PC-3 (cell line): ENCODE results near the gene IL1R2. TPM values are rescaled to one million over a fixed set of nuclear protein-coding genes. Genes with fewer than 3 reads are reported as not detected.
"Not testable (repeated sequence)": the region's sequence is repeated elsewhere in the genome, so short reads cannot be mapped to it uniquely, and the experiment has no call there.

Experiments
- ATAC-seq: fragments of 200-7000 bp; cut with Tn5 transposase; 2 replicates; pipeline ENCODE4 v1.9.1; 2020; ENCODE audit warnings: mild to moderate bottlenecking, moderate library complexity
- BruUV-seq: library from RNA; stranded (reverse); fragments of 400-500 nt; replicated peaks from 2 replicates; lab custom pipeline; 2021; lab: Mats Ljungman, UMichigan
- CTCF ChIA-PET: fragments of 300-600 bp; sonication (Branson Sonifier 250); formaldehyde crosslinking; loops from one replicate; lab custom pipeline; 2022; ENCODE audit warnings: antibody characterized with exemption; lab: Charles Lee
- POLR2A ChIA-PET: fragments of 300-600 bp; sonication (Branson Sonifier 250); formaldehyde crosslinking; loops from one replicate; lab custom pipeline; 2022; ENCODE audit warnings: antibody characterized with exemption; ENCODE audit not compliant: unreplicated experiment; lab: Charles Lee
- DNase-seq: peaks from one replicate; pipeline ENCODE4 v3.0.0-alpha.2; 2015
- H2AFZ ChIP-seq: fragments of 300-600 bp; sonication (generic); 2 replicates; pipeline ENCODE4 v1.6.0; 2016; ENCODE audit warnings: antibody characterized with exemption, low read length
- H3F3A ChIP-seq: fragments of 300-600 bp; sonication (generic); one replicate; pipeline ENCODE4 v1.6.0; 2017; ENCODE audit warnings: antibody characterized with exemption, low read length, control low read depth, mild to moderate bottlenecking; ENCODE audit not compliant: unreplicated experiment
- H3K27ac ChIP-seq: fragments of 300-600 bp; sonication (generic); 2 replicates; pipeline ENCODE4 v1.5.1; 2016; ENCODE audit warnings: mild to moderate bottlenecking, low read length
- H3K27me3 ChIP-seq: fragments of 300-600 bp; sonication (generic); 2 replicates; pipeline ENCODE4 v1.6.1; 2016; ENCODE audit warnings: low read length, mixed read lengths
- H3K36me3 ChIP-seq: fragments of 300-600 bp; sonication (generic); 2 replicates; pipeline ENCODE4 v1.6.1; 2016; ENCODE audit warnings: low read depth, mixed run types, low read length, mixed read lengths
- H3K4me1 ChIP-seq: fragments of 300-600 bp; sonication (generic); 2 replicates; pipeline ENCODE4 v1.5.1; 2016; ENCODE audit warnings: low read length; ENCODE audit not compliant: insufficient read depth
- H3K4me2 ChIP-seq: fragments of 300-600 bp; sonication (generic); 2 replicates; pipeline ENCODE4 v1.6.0; 2016; ENCODE audit warnings: low read length
- H3K4me3 ChIP-seq: fragments of 300-600 bp; sonication (generic); 2 replicates; pipeline ENCODE4 v1.5.1; 2016; ENCODE audit warnings: mild to moderate bottlenecking, low read length, mixed read lengths
- H3K79me2 ChIP-seq: fragments of 300-600 bp; sonication (generic); 2 replicates; pipeline ENCODE4 v1.6.1; 2017; ENCODE audit warnings: low read length, mixed read lengths
- H3K9ac ChIP-seq: fragments of 300-600 bp; sonication (generic); 2 replicates; pipeline ENCODE4 v1.6.0; 2016; ENCODE audit warnings: mild to moderate bottlenecking, low read length
- H3K9me2 ChIP-seq: fragments of 300-600 bp; sonication (generic); replicated peaks from 2 replicates; pipeline ENCODE4 v1.6.1; 2016; ENCODE audit warnings: mixed run types, low read length, mixed read lengths
- H3K9me3 ChIP-seq: fragments of 300-600 bp; sonication (generic); 2 replicates; pipeline ENCODE4 v1.6.1; 2016; ENCODE audit warnings: low read length, mixed read lengths
- H4K20me1 ChIP-seq: fragments of 300-600 bp; sonication (generic); 2 replicates; pipeline ENCODE4 v1.6.1; 2016; ENCODE audit warnings: low read length, mixed read lengths
- CTCF ChIP-seq: fragments of 300-600 bp; sonication (generic); conservative IDR thresholded peaks from 2 replicates; pipeline ENCODE4 v1.5.1; 2017; ENCODE audit warnings: antibody characterized with exemption, low read depth, mild to moderate bottlenecking, low read length
- EZH2 ChIP-seq: fragments of 300-600 bp; sonication (generic); IDR thresholded peaks from one replicate; pipeline ENCODE4 v1.6.1; 2017; ENCODE audit warnings: antibody characterized with exemption, mild to moderate bottlenecking, low read length; ENCODE audit not compliant: unreplicated experiment
- EZH2phosphoT487 ChIP-seq: fragments of 300-600 bp; sonication (generic); IDR thresholded peaks from 2 replicates; pipeline ENCODE4 v1.6.1; 2018; ENCODE audit warnings: mild to moderate bottlenecking, antibody characterized with exemption, low read length, borderline replicate concordance
- intact Hi-C: fragments of 100-400 bp; cut with micrococcal nuclease; formaldehyde crosslinking; loops from 2 replicates; pipeline ENCODE4 v1.9.0; 2023
- total RNA-seq: library from RNA; depleted of rRNA; stranded (reverse); fragments of >200 nt; gene quantifications from 2 replicates; pipeline ENCODE4 v1.2.3, GENCODE V29; 2014

The IL1R2 gene
- total RNA-seq, 1 experiment from 2014 or later, result 6.0 TPM

DNA sequence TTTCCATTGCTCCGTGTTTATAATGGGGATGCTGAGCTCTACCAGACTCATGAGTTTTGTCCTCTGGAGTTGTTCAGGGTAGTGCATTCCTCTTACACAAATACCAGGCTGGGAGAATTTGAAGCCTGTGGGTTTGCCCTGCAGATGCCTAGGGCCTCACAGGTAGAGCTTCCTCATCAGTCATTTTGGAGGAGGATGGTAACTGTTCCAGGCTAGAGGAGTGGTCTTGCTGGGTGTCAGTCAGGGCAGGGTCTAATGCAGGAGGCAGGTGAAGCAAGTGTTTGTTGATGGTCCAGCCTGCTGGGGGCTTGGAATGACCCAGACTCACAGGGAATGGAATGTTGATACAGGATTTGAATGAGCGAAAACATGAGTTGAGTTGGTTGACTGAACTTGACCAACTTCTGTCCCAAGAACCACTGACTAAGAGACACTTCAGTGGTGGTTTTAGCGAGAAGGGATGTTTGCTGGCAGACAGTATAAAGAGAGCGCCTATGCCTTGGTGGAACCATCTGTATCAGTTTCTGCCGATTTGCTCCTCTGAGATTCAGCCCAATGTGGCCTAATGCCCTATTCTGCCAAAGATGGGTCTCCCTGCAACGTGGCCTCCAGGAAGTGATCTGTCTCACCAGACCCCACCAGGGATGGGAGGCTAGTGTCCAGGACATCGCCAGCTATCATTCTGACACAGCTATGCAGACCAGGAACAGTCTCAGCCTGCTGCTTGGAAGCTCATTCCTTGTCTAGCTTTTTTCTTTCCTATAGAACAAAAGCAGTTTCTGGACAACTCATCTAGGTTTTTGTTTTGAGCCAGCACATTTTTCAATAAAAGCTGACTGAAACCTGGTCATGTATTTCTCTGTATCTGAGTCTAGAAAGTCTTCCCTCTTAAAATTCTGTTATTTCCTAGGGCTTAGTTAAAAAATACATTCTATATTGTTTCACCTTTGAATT lies 9.3 kb downstream of the IL1R2 start:
- H3K27ac ChIP-seq, result peak overlapping the region; percentile 92
- H3K36me3 ChIP-seq, result no peaks in the 10 kb centered on the region
- POLR2A ChIA-PET, result interaction anchor here (0.6 to 0.7 kb wide), 2 partner anchors 138 to 187 kb away, joined by 3 to 4 read pairs; no protein-coding TSS in a partner anchor

DNA sequence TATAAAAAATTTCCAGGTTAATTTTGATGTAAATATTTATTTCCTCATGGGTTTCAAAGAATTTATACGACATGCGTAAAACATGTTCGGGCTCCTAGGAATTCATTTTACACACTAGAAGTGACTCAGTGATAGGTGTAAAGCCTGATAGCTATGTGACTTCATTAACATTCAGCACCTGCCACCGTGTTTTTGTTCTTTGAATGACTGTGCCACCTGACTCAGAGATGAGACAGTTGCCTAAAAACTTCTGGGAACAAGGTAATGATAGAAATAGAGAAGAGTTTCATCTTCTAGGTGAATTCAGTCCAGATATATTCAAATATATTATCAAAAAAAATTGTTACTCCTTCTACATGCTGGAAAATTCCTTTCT lies 10.0 kb downstream of the IL1R2 start:
- ChIA-PET CTCF (no interaction called here), POLR2A (interaction anchor here (0.6 to 0.7 kb wide), 2 partner anchors 138 to 186 kb away, joined by 3 to 4 read pairs; no protein-coding TSS in a partner anchor)
- no peaks in the 10 kb centered on the region for H3K9me2 ChIP-seq
- ATAC-seq (peak; percentile 26; the same call in 1 of the 2 replicates), DNase-seq (peak; percentile 71)
- H3K79me2 ChIP-seq, result no peaks in the 10 kb centered on the region
- no TSS peak for BruUV-seq
- H3K9ac ChIP-seq, result 0 out of 2 replicates have a peak overlapping the region, but pooled peaks have one; percentile 23
- H2AFZ ChIP-seq, result no peak overlapping the region
- no peak overlapping the region for H3K4me3 ChIP-seq
- peak overlapping the region; percentile 44 for H3K4me2 ChIP-seq
- intact Hi-C loops, result no loop called here
- H3K4me1 ChIP-seq, result peaks cover 41% of the 10 kb centered on the region
- H3F3A ChIP-seq, result no peaks in the 10 kb centered on the region
- H3K9me3 ChIP-seq, result no peaks in the 10 kb centered on the region
- H4K20me1 ChIP-seq, result no peaks in the 10 kb centered on the region
- no peaks in the 10 kb centered on the region for H3K27me3 ChIP-seq
- H3K36me3 ChIP-seq, result no peaks in the 10 kb centered on the region
- TF ChIP-seq EZH2phosphoT487, result no peak
- TF ChIP-seq EZH2, result no peak
- no peak for TF ChIP-seq CTCF
- H3K27ac ChIP-seq, result peak overlapping the region; percentile 92

More for the DNA sequence above, 9.3 kb downstream of the IL1R2 start:
- 0 out of 2 replicates have a peak overlapping the region, but pooled peaks have one; percentile 7 for H3K9ac ChIP-seq
- CTCF ChIA-PET, result no interaction called here
- H3K27me3 ChIP-seq, result no peaks in the 10 kb centered on the region
- no peaks in the 10 kb centered on the region for H3F3A ChIP-seq
- TF ChIP-seq CTCF (no peak), EZH2 (no peak), EZH2phosphoT487 (no peak)
- H2AFZ ChIP-seq, result no peak overlapping the region
- peak overlapping the region; percentile 44 for H3K4me2 ChIP-seq
- ATAC-seq (no peak), DNase-seq (no peak)
- no peak overlapping the region for H3K4me3 ChIP-seq
- no peaks in the 10 kb centered on the region for H3K9me2 ChIP-seq
- H3K4me1 ChIP-seq, result peaks cover 38% of the 10 kb centered on the region
- H3K79me2 ChIP-seq, result no peaks in the 10 kb centered on the region
- no TSS peak for BruUV-seq
- no peaks in the 10 kb centered on the region for H3K9me3 ChIP-seq
- intact Hi-C loops, result no loop called here
- H4K20me1 ChIP-seq, result no peaks in the 10 kb centered on the region

DNA sequence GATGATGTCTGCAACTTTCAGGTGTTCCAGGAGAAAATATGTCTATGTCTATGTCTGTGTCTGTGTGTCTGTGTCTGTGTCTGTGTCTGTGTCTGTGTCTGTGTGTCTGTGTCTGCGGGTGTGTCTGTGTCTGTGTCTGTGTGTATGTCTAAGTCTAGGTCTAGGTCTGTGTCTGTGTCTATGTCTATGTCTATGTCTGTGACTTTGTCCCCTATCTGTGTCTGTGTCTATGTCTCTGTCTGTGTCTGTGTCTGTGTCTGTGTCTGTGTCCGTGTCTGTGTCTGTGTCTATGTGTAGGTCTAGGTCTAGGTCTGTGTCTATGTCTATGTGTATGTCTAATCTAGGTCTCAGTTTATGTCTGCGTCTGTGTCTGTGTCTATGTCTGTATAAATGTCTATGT lies 10.5 kb downstream of the IL1R2 start:
- no peaks in the 10 kb centered on the region for H3F3A ChIP-seq
- H3K4me3 ChIP-seq, result no peak overlapping the region
- BruUV-seq, result no TSS peak
- H2AFZ ChIP-seq, result no peak overlapping the region
- CTCF ChIA-PET, result no interaction called here
- H3K79me2 ChIP-seq, result no peaks in the 10 kb centered on the region
- no peaks in the 10 kb centered on the region for H3K9me3 ChIP-seq
- no peaks in the 10 kb centered on the region for H3K36me3 ChIP-seq
- 0 out of 2 replicates have a peak overlapping the region, but pooled peaks have one; percentile 23 for H3K9ac ChIP-seq
- H3K27ac ChIP-seq, result peak overlapping the region; percentile 92
- peaks cover 41% of the 10 kb centered on the region for H3K4me1 ChIP-seq
- no peak for DNase-seq
- no peaks in the 10 kb centered on the region for H4K20me1 ChIP-seq
- no peaks in the 10 kb centered on the region for H3K9me2 ChIP-seq
- H3K27me3 ChIP-seq, result no peaks in the 10 kb centered on the region
- TF ChIP-seq EZH2, result no peak
- TF ChIP-seq CTCF, result no peak
- TF ChIP-seq EZH2phosphoT487, result no peak
- POLR2A ChIA-PET, result interaction anchor here (0.7 kb wide), 1 partner anchor 186 kb away, joined by 4 read pairs; no protein-coding TSS in a partner anchor
- ATAC-seq, result no peak
- intact Hi-C loops, result no loop called here
- 0 out of 2 replicates have a peak overlapping the region, but pooled peaks have one; percentile 44 for H3K4me2 ChIP-seq

DNA sequence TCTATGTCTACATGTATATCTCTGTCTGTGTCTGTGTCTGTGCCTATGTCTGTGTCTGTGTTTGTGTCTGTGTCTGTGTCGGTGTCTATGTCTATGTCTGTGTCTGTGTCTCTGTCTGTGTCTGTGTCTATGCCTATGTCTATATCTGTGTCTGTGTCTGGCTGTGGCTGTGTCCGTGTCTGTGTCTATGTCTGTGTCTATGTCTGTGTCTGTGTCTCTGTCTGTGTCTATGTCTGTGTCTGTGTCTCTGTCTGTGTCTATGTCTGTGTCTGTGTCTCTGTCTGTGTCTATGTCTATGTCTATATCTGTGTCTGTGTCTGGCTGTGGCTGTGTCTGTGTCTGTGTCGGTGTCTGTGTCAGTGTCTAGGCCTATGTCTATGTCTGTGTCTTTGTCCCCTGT lies 11.1 kb downstream of the IL1R2 start:
- H3K79me2 ChIP-seq, DNase-seq, H3F3A ChIP-seq, intact Hi-C loops, H4K20me1 ChIP-seq, H3K27ac ChIP-seq, H3K27me3 ChIP-seq, H3K9ac ChIP-seq, H3K9me3 ChIP-seq, ATAC-seq, H3K4me2 ChIP-seq, H3K9me2 ChIP-seq, H2AFZ ChIP-seq, H3K4me3 ChIP-seq, H3K36me3 ChIP-seq, CTCF ChIA-PET, BruUV-seq, POLR2A ChIA-PET: not testable (repeated sequence)
- peaks cover 41% of the 10 kb centered on the region for H3K4me1 ChIP-seq
